ENCODE measurements around the gene WDTC1.
"Not testable (repeated sequence)": the region's sequence is repeated elsewhere in the genome, so short reads cannot be mapped to it uniquely, and the experiment has no call there.

Gene WDTC1

DNA sequence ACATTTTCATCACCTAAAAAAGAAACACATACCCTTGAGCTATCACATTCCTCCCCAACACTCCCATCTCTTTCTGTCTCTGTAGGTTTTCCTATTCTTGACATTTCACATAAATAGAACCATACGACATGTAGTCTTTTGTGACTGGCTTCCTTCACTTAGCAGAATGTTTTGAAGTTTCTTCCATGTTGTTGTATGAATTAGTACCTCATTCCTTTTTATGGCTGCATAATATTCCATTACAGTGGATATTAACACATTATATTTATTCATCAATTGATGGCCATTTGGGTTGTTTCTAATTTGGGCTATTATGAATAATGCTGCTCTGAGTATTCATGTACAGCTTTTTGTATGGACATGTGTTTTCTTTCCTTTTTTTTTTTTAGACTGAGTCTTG lies 11.8 kb downstream of the WDTC1 start:
- DNase-seq (ENCODE audit: low spot score) = no peak

DNA sequence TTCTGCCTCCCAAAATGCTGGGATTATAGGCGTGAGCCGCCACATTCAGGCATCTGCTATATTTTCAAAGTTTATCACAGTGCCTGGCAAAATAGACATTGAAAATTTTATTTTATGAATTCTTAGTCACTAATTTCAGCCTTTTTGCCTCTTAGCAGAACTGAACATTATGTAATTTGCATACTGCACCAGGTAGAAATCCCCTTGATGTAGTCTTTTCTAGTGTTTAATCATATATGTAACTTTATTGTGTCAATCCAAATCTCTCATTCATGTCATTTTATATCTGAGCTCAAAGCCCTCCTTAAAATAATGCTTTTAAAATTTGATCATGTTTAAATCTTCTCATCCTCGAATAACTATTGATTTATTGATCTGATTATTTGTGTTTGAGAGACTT lies 19.2 kb downstream of the WDTC1 start:
- DNase-seq (ENCODE audit: low spot score) = no peak

DNA sequence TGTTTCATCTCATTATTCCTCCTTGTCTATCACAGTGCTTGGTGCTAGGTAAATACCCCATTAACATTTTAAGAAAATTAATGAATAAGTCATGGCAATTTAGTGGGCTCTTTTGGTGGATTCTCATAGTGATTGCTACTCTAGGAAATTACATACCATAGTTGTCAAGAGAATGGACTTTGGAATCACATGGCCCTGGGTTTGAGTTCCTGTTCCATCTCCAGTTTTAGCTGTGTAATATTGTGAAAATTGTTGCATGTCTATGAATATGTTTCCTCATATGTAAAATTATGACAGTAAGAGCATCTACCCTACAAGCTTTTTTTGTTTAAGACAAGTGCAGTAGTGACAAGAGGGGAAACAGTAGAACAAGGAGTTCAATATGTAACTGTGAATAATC lies 20.7 kb downstream of the WDTC1 start:
- DNase-seq (ENCODE audit: low spot score) = no peak

DNA sequence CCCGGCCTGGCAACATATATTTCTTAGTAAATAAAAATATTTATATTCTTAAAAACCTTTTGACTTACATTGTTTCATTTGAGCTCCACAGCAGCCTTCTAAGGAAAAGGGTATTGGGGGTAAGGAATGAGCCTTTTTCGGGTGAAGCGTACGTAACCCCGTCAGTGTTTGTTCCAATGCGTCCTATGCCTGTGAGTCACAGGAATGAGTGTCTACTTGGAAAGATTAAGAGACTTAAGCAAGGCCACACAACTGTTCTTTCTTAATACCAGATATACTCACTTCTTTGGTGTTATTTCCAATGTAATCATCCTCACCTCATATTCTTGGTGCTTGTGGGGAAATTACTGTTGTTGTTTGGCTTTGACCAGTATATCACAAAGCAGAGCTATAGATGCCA lies 22.7 kb downstream of the WDTC1 start:
- DNase-seq (ENCODE audit: low spot score) = no peak

DNA sequence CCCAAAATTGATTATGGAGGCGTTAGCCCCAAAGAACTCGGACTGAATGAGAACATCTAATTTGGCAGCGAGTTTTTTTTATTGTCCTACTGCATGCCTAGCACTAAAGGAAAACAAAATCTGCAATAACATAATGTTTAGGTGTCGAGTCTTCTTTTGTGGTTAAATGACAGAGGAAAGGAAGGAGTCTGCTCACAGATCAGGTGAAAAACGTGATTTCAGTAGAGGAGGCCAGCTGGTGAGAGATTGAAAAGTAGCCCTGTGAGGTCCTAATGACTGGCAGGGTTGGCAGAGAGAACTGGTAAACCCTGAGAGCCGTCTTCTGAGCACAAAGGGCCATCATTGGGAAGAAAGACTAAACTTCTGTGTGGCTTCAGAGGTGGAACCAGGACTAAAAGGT lies 24.2 kb downstream of the WDTC1 start:
- no peak for DNase-seq (ENCODE audit: low spot score)

DNA sequence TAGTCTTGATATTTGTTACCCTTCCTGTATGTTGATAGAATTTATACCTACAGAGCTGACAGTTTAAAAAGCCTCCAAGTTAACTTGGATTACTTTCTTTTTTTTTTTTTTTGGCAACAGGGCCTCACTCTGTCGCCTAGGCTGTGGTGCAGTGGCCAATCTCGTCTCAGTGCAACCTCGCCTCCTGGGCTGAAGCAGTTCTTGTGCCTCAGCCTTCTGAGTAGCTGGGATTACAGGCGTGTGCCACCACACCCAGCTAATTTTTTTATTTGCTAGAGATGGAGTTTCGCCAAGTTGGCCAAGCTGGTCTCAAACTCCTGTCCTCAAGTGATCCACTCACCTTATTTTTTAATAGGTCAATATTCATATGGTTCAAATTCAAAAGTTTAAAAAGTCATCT lies 32.7 kb downstream of the WDTC1 start:
- no peak for DNase-seq (ENCODE audit: low spot score)

DNA sequence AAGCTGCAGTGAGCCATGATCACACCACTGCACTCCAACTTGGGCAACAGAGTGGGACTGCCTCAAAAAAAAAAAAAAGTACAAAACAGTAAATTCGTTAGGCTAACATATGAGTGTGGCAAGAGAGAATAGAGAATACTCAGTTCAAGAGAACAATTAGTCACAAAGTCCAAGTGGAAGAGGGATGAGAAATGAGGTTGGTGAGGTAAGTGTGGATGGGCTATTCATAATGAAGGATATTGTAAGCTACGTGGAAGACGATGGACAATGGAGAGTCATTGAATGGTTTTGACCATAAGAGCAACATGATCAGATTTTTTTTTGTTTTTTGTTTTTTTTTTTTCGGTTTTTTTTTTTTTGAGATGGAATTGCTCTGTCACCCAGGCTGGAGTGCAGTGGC lies 34.8 kb downstream of the WDTC1 start:
- no peak for DNase-seq (ENCODE audit: low spot score)

DNA sequence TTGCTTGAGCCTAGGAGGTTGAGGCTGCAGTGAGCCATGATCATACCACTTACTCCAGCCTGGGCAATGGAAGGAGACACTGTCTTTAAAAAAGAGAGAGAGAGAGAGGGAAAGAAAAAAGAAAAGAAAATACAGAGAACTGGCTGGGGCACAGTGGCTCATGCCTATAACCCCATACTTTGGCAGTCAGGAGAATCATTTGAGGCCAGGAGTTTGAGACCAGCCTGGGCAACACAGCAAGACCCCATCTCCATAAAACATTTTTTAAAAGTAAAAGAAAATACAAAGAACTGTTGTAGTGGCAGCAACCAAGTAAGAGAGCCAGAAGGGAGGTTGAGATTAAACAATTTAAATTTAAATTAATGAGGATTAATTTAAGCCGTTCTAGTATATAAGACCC lies 39.8 kb downstream of the WDTC1 start:
- DNase-seq (ENCODE audit: low spot score) = no peak

DNA sequence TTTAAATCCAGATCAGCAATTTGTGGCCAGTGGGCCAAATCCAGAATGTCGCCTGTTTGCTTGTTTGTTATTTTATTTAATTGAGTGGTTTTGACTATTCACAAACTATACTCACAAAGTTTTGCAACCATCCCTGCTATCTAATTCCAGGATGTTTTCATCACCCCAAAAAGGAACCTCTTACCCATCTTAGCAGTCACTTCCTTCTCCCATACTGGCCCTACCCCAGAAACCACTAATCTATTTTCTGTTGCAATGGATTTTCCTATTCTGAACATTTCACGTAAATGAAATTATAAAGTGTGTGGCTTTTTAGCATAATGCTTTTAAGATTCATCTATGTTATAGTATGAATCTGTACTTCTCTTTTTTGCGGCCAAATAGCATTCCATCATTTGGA lies 41.3 kb downstream of the WDTC1 start:
- DNase-seq (ENCODE audit: low spot score) = no peak

DNA sequence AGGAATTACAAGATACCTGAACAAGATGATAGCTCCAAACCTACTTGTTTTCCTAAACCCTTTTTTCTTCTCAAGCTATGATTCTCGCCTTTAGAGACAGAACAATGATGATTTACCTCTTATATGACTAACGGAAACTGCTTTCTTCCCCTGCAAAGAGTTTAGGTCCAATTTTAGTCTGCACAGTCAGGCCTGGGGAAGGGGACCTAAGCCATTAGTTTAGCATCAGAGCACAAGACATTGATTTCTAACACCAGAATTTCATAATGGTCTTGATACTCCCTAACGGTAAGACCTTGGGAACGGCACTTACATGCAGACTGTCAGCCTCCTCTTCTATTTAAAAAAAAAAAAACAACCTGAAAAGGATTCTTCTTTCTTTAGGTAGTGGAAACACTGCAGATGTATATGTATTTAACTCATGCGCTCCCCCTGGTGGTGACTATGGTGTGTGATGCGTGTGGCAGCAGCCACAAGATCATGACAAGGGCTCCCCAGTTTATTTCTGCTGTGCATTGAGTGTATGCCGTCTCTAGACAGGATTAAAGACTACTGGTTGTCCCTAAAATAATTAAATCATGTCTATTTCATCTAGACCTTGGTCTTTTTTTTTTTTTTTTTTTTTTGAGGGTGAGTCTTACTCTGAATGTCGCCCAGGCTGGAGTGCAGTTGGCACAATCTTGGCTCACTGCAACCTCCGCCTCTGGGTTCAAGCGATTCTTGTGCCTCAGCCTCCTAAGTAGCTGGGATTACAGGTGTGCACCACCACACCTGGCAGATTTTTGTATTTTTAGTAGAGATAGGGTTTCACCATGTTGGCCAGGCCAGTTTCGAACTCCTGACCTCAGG lies 50.2 kb downstream of the WDTC1 start:
- DNase-seq (ENCODE audit: low spot score) = peak; percentile 87

DNA sequence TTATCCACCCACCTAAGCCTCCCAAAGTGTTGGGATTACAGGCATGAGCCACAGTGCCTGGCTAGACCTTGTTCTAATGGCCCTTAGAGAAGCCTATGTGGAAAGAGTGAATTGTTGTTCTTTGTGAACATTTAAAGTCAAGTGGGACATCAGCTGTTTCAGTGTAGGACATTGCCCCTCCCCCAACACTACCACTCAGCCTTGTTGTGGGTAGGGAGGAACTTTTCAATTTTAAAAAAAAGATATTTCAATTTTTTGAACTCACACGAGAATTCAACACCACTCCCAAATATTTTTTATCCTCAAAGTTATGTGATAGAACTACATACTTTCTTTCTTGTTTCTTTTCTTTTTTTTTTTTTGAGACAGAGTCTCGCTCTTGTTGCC lies 50.8 kb downstream of the WDTC1 start:
- no peak for DNase-seq (ENCODE audit: low spot score)

DNA sequence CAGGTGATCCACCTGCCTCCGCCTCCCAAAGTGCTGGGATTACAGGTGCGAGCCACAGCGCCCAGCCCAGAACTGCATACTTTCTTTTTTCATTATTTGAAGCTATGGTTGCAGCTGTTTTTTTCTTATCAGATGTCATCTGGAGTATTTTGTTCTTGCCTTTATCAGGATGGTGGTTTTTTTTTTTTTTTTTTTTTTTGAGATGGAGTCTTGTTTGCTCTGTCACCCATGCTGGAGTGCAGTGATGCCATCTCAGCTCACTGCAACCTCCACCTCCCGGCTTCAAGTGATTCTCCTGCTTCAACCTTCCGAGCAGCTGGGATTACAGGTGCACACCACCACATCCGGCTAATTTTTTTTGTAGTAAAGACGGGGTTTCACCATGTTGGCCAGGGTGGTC lies 51.4 kb downstream of the WDTC1 start:
- not testable (repeated sequence) for DNase-seq (ENCODE audit: low spot score)

DNA sequence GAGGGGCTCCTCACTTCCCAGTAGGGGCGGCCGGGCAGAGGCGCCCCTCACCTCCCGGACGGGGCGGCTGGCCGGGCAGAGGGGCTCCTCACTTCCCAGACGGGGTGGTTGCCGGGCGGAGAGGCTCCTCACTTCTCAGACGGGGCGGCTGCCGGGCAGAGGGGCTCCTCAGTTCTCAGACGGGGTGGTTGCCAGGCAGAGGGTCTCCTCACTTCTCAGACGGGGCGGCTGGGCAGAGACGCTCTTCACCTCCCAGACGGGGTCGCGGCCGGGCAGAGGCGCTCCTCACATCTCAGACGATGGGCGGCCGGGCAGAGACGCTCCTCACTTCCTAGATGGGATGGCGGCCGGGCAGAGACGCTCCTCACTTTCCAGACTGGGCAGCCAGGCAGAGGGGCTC lies 54.7 kb downstream of the WDTC1 start:
- not testable (repeated sequence) for DNase-seq (ENCODE audit: low spot score)

DNA sequence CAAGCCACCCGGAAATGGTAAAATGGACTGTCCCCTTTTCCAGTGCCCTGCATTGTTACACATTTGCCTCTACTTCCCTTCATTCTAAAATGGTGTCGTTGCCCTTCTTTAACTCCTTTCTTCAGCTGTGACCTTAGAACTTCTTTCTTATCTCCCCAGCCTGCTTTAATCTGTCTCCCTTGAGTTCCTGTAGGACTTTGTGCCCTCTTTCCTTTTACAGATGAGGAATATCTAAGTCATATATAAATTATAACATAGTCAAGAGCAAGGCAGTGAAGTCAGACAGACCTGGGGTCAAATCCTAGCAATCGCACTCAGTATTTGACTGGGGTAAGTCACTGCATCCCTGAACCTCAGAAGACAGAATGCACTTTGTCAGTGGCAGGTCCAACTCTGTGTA lies 56.1 kb downstream of the WDTC1 start:
- no peak for DNase-seq (ENCODE audit: low spot score)

DNA sequence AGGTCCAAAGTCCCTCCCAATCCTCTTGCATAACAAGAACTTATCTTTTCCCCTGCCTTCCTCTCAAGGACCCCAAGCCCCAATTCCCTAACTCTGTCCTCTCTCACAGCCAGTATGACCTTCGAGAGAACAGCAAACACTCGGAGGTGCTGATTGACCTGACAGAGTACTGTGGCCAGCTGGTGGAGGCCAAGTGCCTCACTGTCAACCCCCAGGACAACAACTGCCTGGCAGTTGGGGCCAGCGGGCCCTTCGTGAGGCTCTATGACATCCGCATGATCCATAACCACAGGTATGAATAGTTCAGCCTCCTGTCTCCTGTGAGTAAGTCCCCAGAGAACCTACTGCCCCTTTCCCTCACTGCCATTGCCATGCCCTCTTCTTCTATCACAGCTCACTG lies 57.7 kb downstream of the WDTC1 start:
- no peak for DNase-seq (ENCODE audit: low spot score)

DNA sequence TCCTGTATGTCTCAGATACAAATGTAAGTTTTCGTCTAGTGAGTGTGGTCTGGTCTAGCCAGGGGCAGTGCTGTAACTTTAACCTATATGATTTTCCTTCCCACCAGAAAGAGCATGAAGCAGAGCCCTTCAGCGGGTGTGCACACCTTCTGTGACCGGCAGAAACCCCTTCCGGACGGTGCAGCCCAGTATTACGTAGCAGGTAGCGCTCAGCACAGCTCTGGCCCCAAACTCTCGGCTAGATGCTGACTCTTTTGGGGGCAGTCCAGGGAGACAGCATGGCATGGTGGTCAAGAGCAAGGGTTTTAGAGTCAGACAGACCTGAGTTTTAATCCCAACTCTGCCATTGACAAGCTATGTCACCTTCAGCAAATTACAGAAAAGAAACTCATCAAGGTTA lies 59.5 kb downstream of the WDTC1 start:
- no peak for DNase-seq (ENCODE audit: low spot score)

DNA sequence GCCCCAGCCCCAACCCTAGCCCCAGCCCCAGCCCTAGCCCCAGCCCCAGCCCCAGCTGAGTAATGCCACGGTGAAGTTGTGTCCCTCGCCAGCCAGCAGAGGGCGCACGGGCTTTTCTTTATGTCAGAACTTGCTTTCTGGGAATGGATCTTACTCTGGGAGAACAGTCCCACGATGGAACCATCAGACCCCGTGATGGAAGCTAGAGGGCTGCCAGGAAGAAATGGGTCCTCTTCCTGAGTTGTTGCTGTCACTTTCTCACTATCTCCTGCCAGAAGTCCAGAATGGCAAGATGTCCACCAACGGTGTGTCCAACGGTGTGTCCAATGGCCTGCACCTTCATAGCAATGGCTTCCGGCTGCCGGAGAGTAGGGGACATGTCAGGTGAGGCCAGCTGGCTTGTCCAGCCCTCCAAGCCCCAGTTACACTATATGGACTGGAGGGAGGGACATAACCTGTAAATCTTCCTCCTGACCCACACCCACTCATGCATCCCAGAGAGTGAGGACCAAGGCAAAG lies 62.4 kb downstream of the WDTC1 start:
- peak; percentile 74 for DNase-seq (ENCODE audit: low spot score)

DNA sequence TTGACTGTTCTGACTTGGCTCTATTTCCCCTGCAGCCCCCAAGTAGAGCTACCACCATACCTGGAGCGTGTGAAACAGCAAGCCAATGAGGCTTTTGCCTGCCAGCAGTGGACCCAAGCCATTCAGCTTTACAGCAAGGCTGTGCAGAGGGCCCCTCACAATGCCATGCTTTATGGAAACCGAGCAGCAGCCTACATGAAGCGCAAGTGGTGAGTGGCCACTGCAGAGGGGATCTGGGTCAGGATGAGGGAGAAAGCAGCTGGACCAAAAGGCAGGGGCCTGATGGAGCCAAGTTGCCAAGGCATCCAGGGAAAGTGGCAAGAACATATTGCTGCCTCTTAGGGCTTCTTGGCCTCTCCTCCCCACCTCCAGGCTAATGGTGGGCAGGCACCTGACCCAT lies 63.5 kb downstream of the WDTC1 start:
- DNase-seq (ENCODE audit: low spot score) = no peak

DNA sequence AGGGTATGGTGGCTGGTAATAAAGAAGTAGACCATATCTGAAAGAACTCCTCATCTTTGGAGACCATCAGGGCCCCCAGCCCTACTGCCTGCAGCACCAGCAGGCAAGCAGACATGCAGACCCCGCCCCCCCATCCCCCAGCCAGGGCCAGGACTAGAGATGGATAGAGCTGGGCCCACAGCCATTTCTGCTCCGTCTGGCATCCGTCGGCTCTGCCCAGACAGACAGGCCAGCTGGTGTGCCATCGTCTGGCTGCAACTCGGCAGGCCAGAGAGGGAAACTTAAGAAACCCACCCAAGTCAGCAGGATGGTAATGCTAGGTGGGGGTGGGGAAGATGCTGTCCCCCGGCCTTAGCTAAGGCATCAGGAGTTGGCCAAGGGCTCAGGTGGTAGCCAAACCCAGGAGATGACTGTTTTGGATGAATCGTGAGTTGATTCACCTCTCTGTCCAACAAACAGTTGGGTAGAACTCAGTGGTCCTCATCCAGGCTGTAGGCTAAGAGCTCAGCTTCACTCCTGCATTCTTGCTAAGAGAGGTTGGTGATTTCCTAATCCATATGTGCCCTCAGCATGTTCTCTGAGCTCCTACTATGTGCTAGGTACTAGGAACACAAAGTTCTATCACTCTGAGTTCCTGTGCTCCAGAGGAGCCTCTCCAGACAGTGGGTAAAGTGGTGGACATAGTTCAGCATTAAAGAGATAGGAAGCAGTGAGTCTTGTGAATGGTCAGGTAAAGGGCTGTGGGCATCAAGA lies 64.4 kb downstream of the WDTC1 start:
- DNase-seq (ENCODE audit: low spot score) = no peak

DNA sequence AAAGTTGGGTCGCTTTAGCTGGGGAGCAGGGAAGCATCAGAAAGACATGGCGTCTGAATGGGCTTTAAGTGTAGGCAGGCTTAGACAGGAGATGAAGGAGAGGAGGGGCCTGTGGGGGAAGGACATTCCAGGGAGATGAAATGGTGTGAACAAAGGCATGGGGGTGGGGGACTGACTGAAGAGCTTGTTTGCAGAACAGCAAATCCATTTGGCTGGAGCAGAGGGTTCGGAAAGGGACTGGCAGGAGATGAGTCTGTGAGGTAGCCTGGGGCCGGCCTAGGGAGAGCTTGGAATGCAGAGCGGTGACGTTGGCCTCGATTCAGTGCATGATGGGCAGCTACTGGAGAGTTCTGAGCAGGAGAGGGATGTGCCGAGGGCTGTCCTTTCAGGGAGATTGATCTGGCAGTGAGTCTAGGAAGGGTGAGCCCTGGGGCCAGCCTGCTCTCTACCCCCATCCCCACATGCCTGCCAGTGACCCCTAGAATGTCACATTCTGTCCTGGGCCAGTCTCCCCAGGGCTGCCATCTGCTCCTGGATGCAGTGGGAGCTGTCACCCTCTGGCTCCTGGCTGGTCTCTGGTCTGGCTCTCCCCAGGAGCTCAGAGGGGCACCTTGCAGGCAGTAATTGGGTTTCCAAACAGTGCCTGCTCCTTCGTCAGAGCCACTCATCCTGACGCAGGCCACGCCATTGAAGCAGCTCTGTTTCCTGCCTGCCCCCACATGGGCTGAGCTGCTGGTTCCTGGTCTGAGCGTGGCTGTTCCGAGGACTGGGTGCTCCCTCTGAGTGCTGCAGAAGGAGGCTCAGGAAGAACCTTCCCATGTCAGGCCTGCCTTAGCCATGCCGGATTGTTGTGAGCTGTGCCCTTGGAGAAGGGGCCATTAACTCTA lies 65.2 kb downstream of the WDTC1 start:
- DNase-seq (ENCODE audit: low spot score) = no peak

DNA sequence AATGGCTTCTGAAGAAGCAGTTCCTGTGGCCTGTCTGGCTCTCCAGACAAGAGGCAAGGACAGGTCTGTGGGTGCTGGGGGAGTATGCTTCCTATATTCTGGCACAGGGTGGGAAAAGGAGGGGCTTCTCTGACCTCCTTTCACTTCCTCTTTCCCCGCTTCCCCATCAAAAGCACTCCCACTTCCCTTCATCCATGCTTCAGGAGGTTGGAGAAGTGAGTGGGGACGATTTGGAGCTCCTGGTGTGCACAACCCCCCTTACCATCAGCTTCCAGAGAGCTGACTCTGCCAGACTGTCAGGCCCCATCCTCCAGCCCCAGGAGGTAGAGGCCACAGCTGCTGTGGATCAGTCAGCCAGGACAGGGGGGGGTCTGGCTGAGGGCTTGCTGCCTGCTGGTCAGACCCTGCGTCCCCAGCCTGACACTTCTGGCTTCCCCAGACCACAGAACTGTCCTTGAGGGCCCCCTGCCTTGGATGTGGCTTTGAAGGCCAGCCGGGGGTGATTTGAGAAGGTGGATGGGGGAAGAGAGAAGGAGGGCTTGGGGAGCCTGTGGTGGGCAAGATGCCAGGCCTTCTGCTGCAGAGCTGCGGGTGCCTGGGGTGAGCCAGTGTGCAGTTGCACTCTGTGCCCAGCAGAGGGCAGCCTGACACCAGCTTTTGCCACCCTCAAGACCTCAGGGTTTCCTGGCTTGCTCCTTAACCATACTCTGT lies 66.1 kb downstream of the WDTC1 start:
- peak; percentile 92 for DNase-seq (ENCODE audit: low spot score)

DNA sequence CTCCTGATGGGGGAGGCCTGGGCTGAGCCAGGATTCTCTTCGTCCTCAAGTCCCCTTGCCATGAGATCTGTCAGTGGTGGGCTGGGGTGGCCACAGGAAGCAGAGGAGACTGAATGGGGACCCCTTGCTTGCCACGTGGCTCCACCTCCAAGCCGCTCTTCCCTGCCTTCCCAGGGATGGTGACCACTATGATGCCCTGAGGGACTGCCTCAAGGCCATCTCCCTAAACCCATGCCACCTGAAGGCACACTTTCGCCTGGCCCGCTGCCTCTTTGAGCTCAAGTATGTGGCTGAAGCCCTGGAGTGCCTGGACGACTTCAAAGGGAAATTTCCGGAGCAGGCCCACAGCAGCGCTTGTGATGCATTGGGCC lies 66.6 kb downstream of the WDTC1 start:
- DNase-seq (ENCODE audit: low spot score) = no peak
